HL-60 (cell line): ENCODE data around the gene TMEM237.

ENCODE experiments used
- DNase-seq, 2 experiments: peaks; one replicate each; pipeline ENCODE4 v3.0.0-alpha.2; 2010 to 2020; ENCODE audit warnings: low read depth in 1 of 2, low spot score in 1 of 2
- H3K27ac ChIP-seq: fragments of 250-450 bp; sonication (Bioruptor Pico); replicated peaks from 2 replicates; pipeline ENCODE4 v1.5.1; 2020; ENCODE audit warnings: mild to moderate bottlenecking, moderate library complexity
- H3K27me3 ChIP-seq: fragments of 250-450 bp; sonication (Bioruptor Pico); 2 replicates; pipeline ENCODE4 v1.5.1; 2021; ENCODE audit warnings: mild to moderate bottlenecking, moderate library complexity; ENCODE audit not compliant: insufficient read depth, poor library complexity, severe bottlenecking
- H3K4me3 ChIP-seq: replicated peaks from 2 replicates; pipeline ENCODE4 v1.5.1; 2011; ENCODE audit warnings: mild to moderate bottlenecking, control low read depth, low read length; ENCODE audit not compliant: insufficient read depth
- CTCF ChIP-seq: IDR thresholded peaks from one replicate; pipeline ENCODE4 v1.5.1; 2011; ENCODE audit warnings: low read length, control low read depth, inconsistent platforms; ENCODE audit not compliant: insufficient read depth
- GABPA ChIP-seq: IDR thresholded peaks from 2 replicates; pipeline ENCODE4 v1.6.1; 2012; ENCODE audit warnings: low read depth
- POLR2AphosphoS5 ChIP-seq: IDR thresholded peaks from 2 replicates; pipeline ENCODE4 v1.6.1; 2012; ENCODE audit warnings: low read depth
- REST ChIP-seq: IDR thresholded peaks from 2 replicates; pipeline ENCODE4 v1.6.1; 2012; ENCODE audit warnings: low read depth; ENCODE audit not compliant: insufficient replicate concordance
- SPI1 ChIP-seq: IDR thresholded peaks from 2 replicates; pipeline ENCODE4 v1.6.1; 2012; ENCODE audit warnings: low read depth, mild to moderate bottlenecking, borderline replicate concordance

Gene TMEM237

GRCh38 chr2:201630577-201630976, 12.7 kb downstream of the TMEM237 start:
- Histone ChIP-seq H3K4me3 (no peak overlapping the region), H3K27ac (no peak overlapping the region), H3K27me3 (no peaks in the 10 kb centered on the region)
- DNase-seq, result no peak
- TF ChIP-seq CTCF (no peak), REST (no peak), SPI1 (no peak), GABPA (no peak), POLR2AphosphoS5 (no peak)

- no peak for DNase-seq
- no peak overlapping the region for H3K4me3 ChIP-seq
- H3K27ac ChIP-seq, result no peak overlapping the region
- TF ChIP-seq REST, result no peak
- no peak for TF ChIP-seq SPI1
- TF ChIP-seq GABPA, result no peak
- no peak for TF ChIP-seq POLR2AphosphoS5
- TF ChIP-seq CTCF, result no peak
- no peaks in the 10 kb centered on the region for H3K27me3 ChIP-seq
These were observed 14.8 kb downstream of the TMEM237 start for GRCh38 chr2:201628545-201628944.

- Histone ChIP-seq H3K27me3 (no peaks in the 10 kb centered on the region), H3K4me3 (no peak overlapping the region), H3K27ac (no peak overlapping the region)
- no peak for DNase-seq
- TF ChIP-seq SPI1 (no peak), GABPA (no peak), REST (no peak), POLR2AphosphoS5 (no peak), CTCF (no peak)
These were observed 20.9 kb downstream of the TMEM237 start for GRCh38 chr2:201622306-201622970.
